NCI-H510A treated with DMSO at 0.1 percent for 48 hours (cell line): ENCODE results near the gene ATG2A.
"Not testable (repeated sequence)": the region's sequence is repeated elsewhere in the genome, so short reads cannot be mapped to it uniquely, and the experiment has no call there.

Experiments
- DNase-seq: peaks from one replicate; lab custom pipeline; 2025; lab: John Stamatoyannopoulos, UW

The ATG2A gene

GRCh38 chr11:64854534-64855502 lies 62.2 kb downstream of the ATG2A start:
- no peak for DNase-seq

GRCh38 chr11:64854157-64854533 lies 62.9 kb downstream of the ATG2A start:
- DNase-seq, result no peak

DNA sequence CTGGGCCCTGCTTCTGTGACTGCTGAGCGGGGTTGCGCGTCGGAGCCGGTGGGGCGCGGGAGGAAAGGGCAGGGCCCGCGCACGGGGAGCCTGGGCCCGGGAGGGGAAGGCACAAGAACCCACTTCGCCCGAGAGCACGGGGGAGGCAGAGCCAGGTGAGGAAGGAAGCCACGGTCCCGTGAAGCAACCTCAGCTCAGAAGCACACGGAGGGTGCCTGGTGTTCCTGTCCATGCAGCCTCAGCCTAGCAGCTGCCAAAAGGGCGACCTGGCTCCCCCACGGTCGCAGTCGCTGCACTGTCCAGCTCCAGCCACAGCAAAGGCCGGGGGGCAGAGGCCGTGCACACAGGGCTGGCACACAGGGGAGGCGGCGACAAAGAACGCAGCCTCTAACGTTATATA lies 63.3 kb downstream of the ATG2A start:
- DNase-seq, result no peak

- no peak for DNase-seq
These were observed 64.1 kb downstream of the ATG2A start for GRCh38 chr11:64852804-64853509.

- no peak for DNase-seq
These were observed 65.1 kb downstream of the ATG2A start for GRCh38 chr11:64851831-64852351.

GRCh38 chr11:64850979-64851567 lies 65.9 kb downstream of the ATG2A start:
- DNase-seq, result no peak

DNA sequence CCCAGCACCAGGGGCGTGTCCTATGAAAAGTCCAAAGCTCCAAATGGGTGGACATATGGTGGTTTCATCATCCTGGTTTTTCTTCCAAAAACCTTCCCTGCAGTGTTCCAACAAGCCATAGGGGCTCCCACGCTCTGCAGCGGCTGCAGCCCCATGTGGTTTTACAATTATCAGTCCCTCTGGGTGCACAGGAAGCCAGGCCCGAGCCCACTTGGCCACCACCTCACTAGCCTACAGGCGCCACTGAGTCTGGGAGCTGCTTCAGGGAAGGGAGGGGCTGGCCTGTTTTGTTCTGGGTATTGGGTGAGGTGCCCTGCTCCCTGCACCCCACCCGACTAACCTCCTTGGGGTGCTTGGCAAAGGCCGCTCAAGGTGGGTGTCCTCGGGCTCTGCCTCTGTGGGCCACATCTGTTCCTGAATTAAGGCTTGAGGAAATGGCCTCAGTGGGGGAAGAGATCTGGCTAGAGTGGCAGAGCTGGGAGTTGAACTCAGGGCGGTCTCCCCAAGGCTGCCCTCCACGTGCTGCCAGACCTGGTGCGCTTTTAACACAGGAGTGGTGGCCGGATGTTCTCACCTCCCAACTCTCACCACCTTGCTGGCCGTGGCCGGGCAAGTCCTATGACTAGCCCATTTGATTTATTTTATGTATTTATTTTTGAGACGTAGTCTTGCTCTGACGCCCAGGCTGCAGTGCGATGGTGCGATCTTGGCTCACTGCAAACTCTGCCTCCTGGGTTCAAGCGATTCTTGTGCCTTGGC lies 67.2 kb downstream of the ATG2A start:
- no peak for DNase-seq

DNA sequence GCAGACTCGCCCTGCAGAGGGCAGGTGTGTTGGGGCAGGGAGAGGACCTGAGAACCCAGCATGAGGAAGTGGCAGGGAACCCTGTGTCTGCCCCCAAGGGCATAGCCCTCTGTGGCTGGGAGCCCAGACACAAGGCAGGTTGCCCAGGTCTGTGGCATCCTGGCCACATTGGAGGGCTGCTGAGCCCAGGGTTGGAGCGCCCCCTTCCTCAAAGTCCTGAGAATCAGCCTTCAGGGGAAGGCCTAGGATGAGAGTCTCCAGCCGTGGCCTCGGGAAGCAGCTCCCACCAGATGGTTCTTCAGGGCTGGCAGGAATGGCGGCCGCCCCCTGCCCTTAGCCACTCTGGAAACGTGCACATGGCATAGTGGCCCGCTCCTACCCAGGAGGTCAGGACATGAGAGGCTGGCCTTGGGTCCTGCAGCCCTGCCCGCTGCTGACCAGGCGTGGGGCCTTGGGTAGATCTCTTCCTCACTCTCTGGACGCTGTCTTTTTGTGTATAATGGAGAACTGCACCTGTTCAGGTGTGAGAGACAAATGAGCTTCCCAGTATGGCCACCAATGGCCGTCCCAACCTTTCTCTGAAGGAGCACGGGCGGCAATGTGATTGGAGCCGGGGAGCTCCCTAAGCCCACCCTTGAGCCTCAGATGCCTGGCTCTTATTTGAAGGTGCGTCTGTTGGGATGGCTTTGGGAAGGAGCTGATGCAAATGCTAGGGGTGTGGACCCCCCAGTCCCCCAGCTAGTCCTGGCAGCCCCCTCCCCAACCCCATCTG lies 68.0 kb downstream of the ATG2A start:
- DNase-seq, result no peak

- DNase-seq, result no peak
These were observed 68.7 kb downstream of the ATG2A start for GRCh38 chr11:64848214-64848825.

DNA sequence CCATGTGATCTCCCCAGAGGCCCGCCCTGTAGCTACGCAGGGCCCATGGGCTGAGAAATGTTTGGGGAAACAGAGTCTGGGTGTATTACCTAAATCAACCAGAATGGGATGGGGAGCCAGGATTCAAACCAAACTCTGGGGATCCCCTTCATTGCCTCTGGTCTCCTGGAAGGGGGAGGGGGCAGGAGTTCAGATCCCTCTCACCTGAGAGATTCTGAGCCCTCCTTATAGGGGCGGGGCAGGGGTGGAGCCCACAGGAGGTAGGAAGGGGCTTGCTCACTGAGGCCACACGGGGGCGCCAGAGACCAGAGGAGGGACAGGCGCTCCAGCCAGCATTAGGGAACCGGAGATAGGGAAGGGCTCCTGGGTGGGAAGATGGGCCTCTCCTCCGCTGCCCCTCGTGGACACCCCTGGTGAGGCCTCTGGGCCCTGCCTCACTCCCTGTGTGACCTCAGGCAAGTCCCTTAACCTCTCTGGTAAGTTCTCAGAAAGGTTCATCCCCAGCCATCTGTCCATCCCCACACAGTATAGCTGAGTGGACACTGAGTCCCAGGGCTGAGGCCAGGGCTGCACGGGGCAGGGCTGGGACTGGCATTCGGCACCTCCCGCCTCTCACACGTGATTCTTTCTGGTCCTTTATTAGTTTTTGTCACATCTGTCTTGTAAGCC lies 69.9 kb downstream of the ATG2A start:
- DNase-seq, result peak; percentile 95

GRCh38 chr11:64845776-64846129 lies 71.3 kb downstream of the ATG2A start:
- DNase-seq, result not testable (repeated sequence)

GRCh38 chr11:64845129-64845775 lies 71.8 kb downstream of the ATG2A start:
- DNase-seq, result no peak
